SK-MEL-5 (cell line): ENCODE data around the gene LDB2. TPM values are rescaled to one million over a fixed set of nuclear protein-coding genes. Genes with fewer than 3 reads are reported as not detected.
"Not testable (repeated sequence)": the region's sequence is repeated elsewhere in the genome, so short reads cannot be mapped to it uniquely, and the experiment has no call there.

Source experiments
- DNase-seq: peaks from one replicate; pipeline ENCODE4 v3.0.0-alpha.2; 2016; ENCODE audit warnings: low read depth, low spot score
- in situ Hi-C: cut with HindIII; loops from 2 replicates; pipeline ENCODE4 v1.10.0; 2016; ENCODE audit warnings: low sequenced_read_pairs, high pct_unique_total_duplicates, low pct_unique_long_range_greater_than_20kb
- total RNA-seq: library from RNA; depleted of rRNA; stranded (reverse); fragments of >200 nt; shearing (Covaris generic); gene quantifications from 2 replicates; pipeline ENCODE4 v1.2.3, GENCODE V29; 2014

Gene LDB2
- total RNA-seq, 1 experiment from 2014 or later = 0.61 TPM

GRCh38 chr4:16588651-16589050 lies 309.8 kb downstream of the LDB2 start:
- in situ Hi-C loops = no loop called here
- no peak for DNase-seq

- in situ Hi-C loops = no loop called here
- no peak for DNase-seq
Measured at GRCh38 chr4:16588149-16588548, 310.3 kb downstream of the LDB2 start.

GRCh38 chr4:16585053-16585452 lies 313.4 kb downstream of the LDB2 start:
- DNase-seq = no peak

GRCh38 chr4:16583764-16584163 lies 314.7 kb downstream of the LDB2 start:
- in situ Hi-C loops = no loop called here
- no peak for DNase-seq

More at GRCh38 chr4:16585053-16585452, 313.4 kb downstream of the LDB2 start:
- in situ Hi-C loops = no loop called here

GRCh38 chr4:16582526-16582925 lies 315.9 kb downstream of the LDB2 start:
- in situ Hi-C loops = no loop called here
- peak; percentile 70 for DNase-seq

DNA sequence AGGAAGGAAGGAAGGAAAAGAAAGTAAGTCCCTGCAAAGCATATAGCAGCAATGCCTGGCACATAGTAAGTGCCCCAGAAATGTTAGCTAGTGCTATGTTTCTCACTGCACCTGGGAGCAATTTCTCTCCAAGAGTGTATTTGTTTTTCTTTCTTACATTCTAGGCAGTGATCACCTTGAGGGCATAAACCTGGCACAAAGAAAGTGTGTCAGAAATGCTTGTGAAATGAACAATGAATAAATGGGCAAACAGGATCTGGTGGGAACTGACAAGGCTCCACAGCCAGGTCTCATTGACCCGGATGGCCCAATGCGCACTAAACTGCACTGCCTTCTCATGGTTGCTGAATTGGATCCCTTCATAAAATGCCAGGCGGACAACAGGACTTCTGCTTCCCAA lies 316.4 kb downstream of the LDB2 start:
- no peak for DNase-seq
- in situ Hi-C loops = no loop called here

DNA sequence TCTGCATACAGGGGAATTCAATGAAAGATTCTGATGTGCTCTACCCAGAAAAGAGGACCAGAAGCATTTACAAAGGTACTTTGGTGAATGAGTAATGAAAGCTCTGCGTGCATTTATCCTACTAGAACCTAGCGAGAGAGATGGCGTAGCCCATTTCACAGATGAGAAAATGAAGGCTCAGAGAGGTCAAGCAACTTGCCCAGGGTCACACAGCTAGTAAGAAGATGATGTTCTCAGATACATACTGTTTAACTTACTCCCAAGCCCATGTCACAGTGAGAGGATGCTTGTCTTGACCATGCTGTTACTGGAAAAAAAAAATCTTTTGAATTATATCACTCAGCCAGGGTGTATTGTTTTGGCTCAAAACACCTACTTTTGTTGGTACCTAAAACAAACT lies 317.3 kb downstream of the LDB2 start:
- in situ Hi-C loops = no loop called here
- DNase-seq = no peak

DNA sequence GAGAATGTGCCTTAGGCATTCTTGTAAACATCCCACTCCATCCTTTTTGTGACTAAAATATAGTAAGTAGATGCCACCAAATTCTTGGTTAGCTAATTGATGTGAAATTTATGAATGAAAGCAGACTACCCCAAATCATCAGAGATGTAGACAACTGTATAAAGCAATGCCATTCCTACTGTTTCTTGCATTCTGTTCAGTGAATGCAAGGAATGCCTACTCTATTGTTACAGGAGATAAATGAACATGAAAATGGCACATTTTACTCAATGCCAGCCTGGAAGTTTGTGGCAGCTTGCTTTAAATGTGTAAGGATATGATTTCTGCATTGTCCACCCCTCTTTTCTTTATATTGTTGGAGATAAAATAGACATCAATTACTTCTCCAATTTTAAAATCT lies 317.9 kb downstream of the LDB2 start:
- DNase-seq = no peak
- in situ Hi-C loops = no loop called here

DNA sequence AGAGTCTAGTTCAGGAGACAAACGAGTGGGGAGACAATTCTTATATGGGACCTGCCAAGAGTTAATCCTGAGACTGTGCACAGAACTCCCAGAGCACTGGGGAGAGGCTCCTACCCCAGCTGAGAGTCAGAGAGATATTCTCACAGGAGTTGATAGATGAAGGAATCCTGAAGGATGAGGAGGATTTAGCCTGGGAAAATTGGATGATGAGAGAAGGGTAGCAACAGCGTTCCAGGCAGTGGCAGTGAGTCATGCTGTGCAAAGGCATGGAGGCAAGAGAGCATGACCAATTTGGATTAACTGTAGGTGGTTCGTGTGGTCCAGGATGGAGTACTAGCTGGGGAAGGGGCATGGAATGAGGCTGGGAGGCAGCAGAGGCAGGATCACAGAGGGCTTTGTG lies 318.6 kb downstream of the LDB2 start:
- in situ Hi-C loops = no loop called here

GRCh38 chr4:16577177-16577576 lies 321.3 kb downstream of the LDB2 start:
- in situ Hi-C loops = no loop called here
- no peak for DNase-seq

More for the DNA sequence above, 318.6 kb downstream of the LDB2 start:
- no peak for DNase-seq

DNA sequence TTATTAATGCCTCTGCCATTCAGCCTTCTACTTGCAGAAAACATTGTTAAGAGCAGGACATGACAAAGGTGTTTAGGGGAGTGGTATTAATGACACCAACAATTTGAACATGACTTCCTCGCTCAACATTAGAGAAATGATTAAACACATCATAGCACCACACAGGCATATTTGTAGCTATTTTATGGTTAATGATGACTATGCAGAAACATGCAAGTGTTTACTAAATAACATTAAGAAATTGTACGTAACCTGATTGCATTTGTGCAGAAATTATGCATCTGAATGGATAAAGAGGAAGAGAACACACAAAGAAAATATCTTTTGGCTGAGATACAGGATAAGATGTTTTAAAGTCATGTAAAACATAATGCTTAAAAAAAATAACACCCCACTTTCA lies 323.5 kb downstream of the LDB2 start:
- in situ Hi-C loops = no loop called here
- DNase-seq = no peak

DNA sequence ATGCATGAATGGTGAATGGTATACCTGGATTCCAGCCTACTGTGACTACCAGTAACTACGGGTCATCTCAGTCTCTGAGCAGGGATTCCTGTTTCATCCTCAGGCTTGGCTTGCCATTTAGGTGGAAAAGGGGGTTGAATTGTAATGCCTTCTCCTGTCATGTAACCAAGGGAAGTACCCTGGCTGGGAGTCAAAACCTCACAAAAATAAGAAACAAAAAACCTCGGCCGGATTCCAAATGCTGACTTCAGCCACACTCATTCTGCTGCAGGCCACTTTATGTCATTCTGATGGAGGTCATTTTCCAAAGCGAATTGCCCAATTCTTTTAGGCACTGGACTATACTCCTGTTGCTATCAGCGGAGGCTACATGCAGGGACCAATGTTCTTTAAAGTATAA lies 324.7 kb downstream of the LDB2 start:
- in situ Hi-C loops = no loop called here
- DNase-seq = no peak

DNA sequence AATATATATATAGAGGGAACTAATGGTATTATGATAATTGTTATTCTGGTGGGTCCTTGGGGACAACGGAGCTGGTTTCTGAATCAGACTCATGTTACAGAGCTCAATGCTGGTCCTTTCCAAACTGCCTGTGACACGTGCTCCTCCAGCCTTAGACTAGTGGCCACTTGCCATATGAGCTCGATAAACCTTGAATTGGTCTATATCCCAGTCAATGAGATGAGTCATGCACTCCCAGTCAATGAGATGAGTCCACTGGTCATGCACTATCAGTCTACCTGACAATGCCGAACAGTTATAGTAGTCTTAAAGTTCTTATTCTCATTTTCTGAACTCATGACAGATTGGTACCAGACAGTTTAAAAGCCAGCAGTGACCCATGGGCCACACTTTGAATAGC lies 325.2 kb downstream of the LDB2 start:
- peak; percentile 3 for DNase-seq
- in situ Hi-C loops = no loop called here

DNA sequence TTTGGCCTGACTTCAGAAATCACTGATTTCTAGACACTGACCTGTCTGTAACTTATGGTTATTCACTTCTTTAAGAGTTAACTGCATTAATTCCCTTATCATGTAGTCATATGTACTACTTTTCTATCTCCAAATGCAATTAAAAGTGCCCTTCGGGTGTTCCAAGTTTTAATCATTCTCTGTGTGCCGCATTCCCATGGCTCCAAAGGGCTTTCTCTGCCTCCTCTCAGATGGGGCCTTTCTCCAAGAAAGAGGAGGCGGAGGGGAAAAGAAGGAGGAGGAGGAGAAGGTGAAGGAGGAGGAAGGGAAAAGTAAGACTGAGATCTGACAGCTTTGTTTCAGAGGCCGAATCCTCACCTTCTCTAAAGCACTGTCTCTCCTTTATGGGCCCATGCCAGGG lies 325.8 kb downstream of the LDB2 start:
- in situ Hi-C loops = no loop called here
- DNase-seq = no peak

DNA sequence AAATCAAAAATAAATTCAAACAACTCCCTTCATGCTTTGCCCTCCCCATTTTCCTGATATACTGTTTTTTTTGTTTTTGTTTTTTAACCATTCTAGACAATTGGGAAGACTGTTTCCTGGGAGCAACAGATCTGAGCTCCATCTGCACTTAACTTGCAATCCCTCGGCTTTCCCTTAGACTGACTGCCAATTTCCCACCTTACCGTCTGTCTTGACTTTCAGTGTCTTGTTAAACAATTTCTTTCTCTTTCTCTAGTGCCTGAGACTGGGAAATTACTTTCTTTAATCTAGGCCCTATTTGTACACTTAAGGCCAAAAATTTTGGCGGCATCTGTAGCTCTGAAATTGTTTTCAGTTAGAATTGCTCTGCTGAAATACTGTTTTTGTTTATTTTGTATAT lies 326.3 kb downstream of the LDB2 start:
- in situ Hi-C loops = no loop called here
- no peak for DNase-seq

- DNase-seq = no peak
- in situ Hi-C loops = no loop called here
Measured at GRCh38 chr4:16569790-16570189, 328.7 kb downstream of the LDB2 start.

GRCh38 chr4:16557316-16557715 lies 341.1 kb downstream of the LDB2 start:
- in situ Hi-C loops, DNase-seq: not testable (repeated sequence)

- no peak for DNase-seq
- in situ Hi-C loops = no loop called here
Measured at GRCh38 chr4:16555156-16555555, 343.3 kb downstream of the LDB2 start.

GRCh38 chr4:16550531-16550930 lies 347.9 kb downstream of the LDB2 start:
- DNase-seq = no peak
- in situ Hi-C loops = no loop called here

- in situ Hi-C loops = no loop called here
- DNase-seq = no peak
Measured at GRCh38 chr4:16545656-16546055, 352.8 kb downstream of the LDB2 start.
